Hepatocyte (in vitro differentiated cells): ENCODE measurements around the gene CYP2B6. TPM values are rescaled to one million over a fixed set of nuclear protein-coding genes. Genes with fewer than 3 reads are reported as not detected.

Experiments
- DNase-seq: peaks from one replicate; pipeline ENCODE4 v3.0.0-alpha.2; 2016; ENCODE audit warnings: low spot score
- H2AFZ ChIP-seq: fragments of 200-600 bp; sonication (generic); 2 replicates; pipeline ENCODE4 v1.6.0; 2016; ENCODE audit warnings: antibody characterized with exemption, mild to moderate bottlenecking
- H3K27ac ChIP-seq: fragments of 200-600 bp; sonication (generic); 2 replicates; pipeline ENCODE4 v1.5.1; 2016; ENCODE audit warnings: mild to moderate bottlenecking
- H3K27me3 ChIP-seq: fragments of 200-600 bp; sonication (generic); 2 replicates; pipeline ENCODE4 v1.6.1; 2016
- H3K36me3 ChIP-seq: fragments of 200-600 bp; sonication (generic); replicated peaks from 2 replicates; pipeline ENCODE4 v1.5.1; 2016; ENCODE audit warnings: low read depth; ENCODE audit not compliant: insufficient read depth
- H3K4me1 ChIP-seq: fragments of 200-600 bp; sonication (generic); 2 replicates; pipeline ENCODE4 v1.5.1; 2016; ENCODE audit warnings: mild to moderate bottlenecking, moderate library complexity; ENCODE audit not compliant: insufficient read depth
- H3K4me2 ChIP-seq: fragments of 200-600 bp; sonication (generic); 2 replicates; pipeline ENCODE4 v1.6.0; 2016
- H3K4me3 ChIP-seq: fragments of 200-600 bp; sonication (generic); 2 replicates; pipeline ENCODE4 v1.5.1; 2016; ENCODE audit warnings: mild to moderate bottlenecking
- H3K79me2 ChIP-seq: fragments of 200-600 bp; sonication (generic); 2 replicates; pipeline ENCODE4 v1.6.0; 2017; ENCODE audit warnings: mild to moderate bottlenecking
- H3K9me2 ChIP-seq: fragments of 200-600 bp; sonication (generic); replicated peaks from 2 replicates; pipeline ENCODE4 v1.6.0; 2017; ENCODE audit warnings: mild to moderate bottlenecking; ENCODE audit not compliant: insufficient read depth
- H3K9me3 ChIP-seq: fragments of 200-600 bp; sonication (generic); 2 replicates; pipeline ENCODE4 v1.5.1; 2016; ENCODE audit warnings: low read depth, mild to moderate bottlenecking
- H4K20me1 ChIP-seq: fragments of 200-600 bp; sonication (generic); 2 replicates; pipeline ENCODE4 v1.6.0; 2016; ENCODE audit warnings: mild to moderate bottlenecking; ENCODE audit not compliant: insufficient read depth, poor library complexity, severe bottlenecking
- CTCF ChIP-seq: fragments of 200-600 bp; sonication (generic); IDR thresholded peaks from 2 replicates; pipeline ENCODE4 v1.5.1; 2016; ENCODE audit warnings: antibody characterized with exemption, mild to moderate bottlenecking; ENCODE audit not compliant: poor library complexity
- EZH2 ChIP-seq: fragments of 200-600 bp; sonication (generic); IDR thresholded peaks from 2 replicates; pipeline ENCODE4 v1.6.1; 2016; ENCODE audit warnings: antibody characterized with exemption, mild to moderate bottlenecking, borderline replicate concordance
- EZH2phosphoT487 ChIP-seq: fragments of 200-600 bp; sonication (generic); IDR thresholded peaks from one replicate; pipeline ENCODE4 v1.6.1; 2018; ENCODE audit warnings: antibody characterized with exemption, mild to moderate bottlenecking, low read depth, moderate library complexity; ENCODE audit not compliant: unreplicated experiment, severe bottlenecking
- WGBS: methylation state at CpG from one replicate; pipeline ENCODE4 v1.1.6; 2016; ENCODE audit warnings: low lambda C conversion rate; ENCODE audit errors: missing lambda C conversion rate; 5-methylcytosine and 5-hydroxymethylcytosine counted together
- polyA plus RNA-seq: library from polyadenylated mRNA; unstranded; fragments of >200 nt; fragmentation: Nextera tagmentation; extraction: Ambion mirVana; gene quantifications from 2 replicates; pipeline ENCODE4 v1.2.1, GENCODE V29; 2016
- total RNA-seq: library from RNA; depleted of rRNA; stranded (reverse); fragments of >200 nt; gene quantifications from 2 replicates; pipeline ENCODE4 v1.2.3, GENCODE V29; 2014

CYP2B6 gene
- total and polyA plus RNA-seq, 2 experiments from 2014 or later = 0.88 to 1.2 TPM

- TF ChIP-seq CTCF = no peak
- TF ChIP-seq EZH2 = no peak
- no peak for TF ChIP-seq EZH2phosphoT487
- Histone ChIP-seq H3K36me3 (no peaks in the 10 kb centered on the region), H3K79me2 (no peaks in the 10 kb centered on the region), H3K4me3 (no peak overlapping the region), H3K9me3 (no peaks in the 10 kb centered on the region), H3K27ac (no peak overlapping the region), H2AFZ (no peak overlapping the region), H4K20me1 (no peaks in the 10 kb centered on the region), H3K27me3 (no peaks in the 10 kb centered on the region), H3K9me2 (no peaks in the 10 kb centered on the region), H3K4me2 (no peak overlapping the region), H3K4me1 (no peaks in the 10 kb centered on the region)
- no peak for DNase-seq
- 94% methylated on average over 15 of the region's 15 CpGs for WGBS
These were observed 27.7 kb downstream of the CYP2B6 start for GRCh38 chr19:41018736-41019290.

- Histone ChIP-seq H3K27me3 (no peaks in the 10 kb centered on the region), H3K9me3 (no peaks in the 10 kb centered on the region), H4K20me1 (no peaks in the 10 kb centered on the region), H2AFZ (no peak overlapping the region), H3K79me2 (no peaks in the 10 kb centered on the region), H3K4me3 (no peak overlapping the region), H3K4me2 (no peak overlapping the region), H3K4me1 (no peaks in the 10 kb centered on the region), H3K27ac (no peak overlapping the region), H3K9me2 (no peaks in the 10 kb centered on the region), H3K36me3 (no peaks in the 10 kb centered on the region)
- TF ChIP-seq EZH2 (no peak), CTCF (no peak), EZH2phosphoT487 (no peak)
- no peak for DNase-seq
- 66% methylated on average over 5 of the region's 5 CpGs for WGBS
These were observed 28.3 kb downstream of the CYP2B6 start for GRCh38 chr19:41019346-41019745.

GRCh38 chr19:41023193-41023592 is 32.1 kb downstream of the CYP2B6 start:
- DNase-seq = no peak
- H3K27ac ChIP-seq = no peak overlapping the region
- no peaks in the 10 kb centered on the region for H3K4me1 ChIP-seq
- peaks cover 13% of the 10 kb centered on the region for H3K27me3 ChIP-seq
- no peaks in the 10 kb centered on the region for H3K79me2 ChIP-seq
- no peaks in the 10 kb centered on the region for H3K36me3 ChIP-seq
- H3K4me3 ChIP-seq = no peak overlapping the region
- TF ChIP-seq EZH2phosphoT487 (no peak), CTCF (no peak), EZH2 (no peak)
- no peak overlapping the region for H3K4me2 ChIP-seq
- no peaks in the 10 kb centered on the region for H3K9me3 ChIP-seq
- WGBS = 73% methylated on average over 2 of the region's 2 CpGs
- no peak overlapping the region for H2AFZ ChIP-seq
- H3K9me2 ChIP-seq = no peaks in the 10 kb centered on the region
- no peaks in the 10 kb centered on the region for H4K20me1 ChIP-seq
